Activated CD4-positive, alpha-beta T cell treated with anti-CD3 and anti-CD28 coated beads, Interleukin-2, amount 10 ng/mL, durations not matched to agents 24 days and 14 days (primary cell): Measurements from ENCODE around the gene CLUH. TPM values are rescaled to one million over a fixed set of nuclear protein-coding genes. Genes with fewer than 3 reads are reported as not detected.
"Not testable (repeated sequence)": the region's sequence is repeated elsewhere in the genome, so short reads cannot be mapped to it uniquely, and the experiment has no call there.

Source experiments
- DNase-seq: peaks from one replicate; pipeline ENCODE4 v3.0.0; 2022
- H3K27ac Mint-ChIP-seq: one replicate; pipeline ENCODE4 v1.8.0; 2022; ENCODE audit warnings: mild to moderate bottlenecking, mixed read lengths
- H3K27me3 Mint-ChIP-seq: one replicate; pipeline ENCODE4 v1.8.0; 2022; ENCODE audit warnings: mixed read lengths
- H3K36me3 Mint-ChIP-seq: one replicate; pipeline ENCODE4 v1.8.0; 2022; ENCODE audit warnings: low read depth, mild to moderate bottlenecking, mixed read lengths
- H3K4me1 Mint-ChIP-seq: one replicate; pipeline ENCODE4 v1.8.0; 2021; ENCODE audit warnings: mixed read lengths
- H3K4me3 Mint-ChIP-seq: one replicate; pipeline ENCODE4 v1.8.0; 2022; ENCODE audit warnings: mild to moderate bottlenecking, moderate library complexity, mixed read lengths
- H3K9me3 Mint-ChIP-seq: one replicate; pipeline ENCODE4 v1.8.0; 2021; ENCODE audit warnings: mixed read lengths
- intact Hi-C: fragments of 100-400 bp; cut with micrococcal nuclease; formaldehyde crosslinking; loops from one replicate; pipeline ENCODE4 v1.15.1; 2023
- total RNA-seq: library from RNA; stranded (reverse); gene quantifications from 2 replicates; pipeline ENCODE4 v1.2.3, GENCODE V29; 2022

The CLUH gene
- total RNA-seq, 1 donor from 2014 or later = 178 TPM

- Mint-ChIP-seq H3K27me3 (no peaks in the 10 kb centered on the region), H3K9me3 (no peaks in the 10 kb centered on the region), H3K4me1 (peaks cover 6% of the 10 kb centered on the region), H3K4me3 (no peak overlapping the region), H3K36me3 (peaks cover 44% of the 10 kb centered on the region), H3K27ac (no peak overlapping the region)
- intact Hi-C loops = no loop called here
- DNase-seq = no peak
Observed at GRCh38 chr17:2701161-2701995, 10.2 kb downstream of the CLUH start.

- Mint-ChIP-seq H3K27me3 (no peaks in the 10 kb centered on the region), H3K4me1 (peaks cover 5% of the 10 kb centered on the region), H3K9me3 (no peaks in the 10 kb centered on the region), H3K4me3 (no peak overlapping the region), H3K27ac (no peak overlapping the region), H3K36me3 (peaks cover 44% of the 10 kb centered on the region)
- no peak for DNase-seq
- intact Hi-C loops = no loop called here
Observed at GRCh38 chr17:2700491-2701141, 10.9 kb downstream of the CLUH start.

GRCh38 chr17:2700030-2700490 lies 11.5 kb downstream of the CLUH start:
- no peaks in the 10 kb centered on the region for H3K9me3 Mint-ChIP-seq
- no peak for DNase-seq
- peaks cover 43% of the 10 kb centered on the region for H3K36me3 Mint-ChIP-seq
- H3K4me3 Mint-ChIP-seq = no peak overlapping the region
- no peaks in the 10 kb centered on the region for H3K27me3 Mint-ChIP-seq
- no peak overlapping the region for H3K27ac Mint-ChIP-seq
- H3K4me1 Mint-ChIP-seq = peaks cover 2% of the 10 kb centered on the region
- intact Hi-C loops = no loop called here

GRCh38 chr17:2699216-2699805 lies 12.3 kb downstream of the CLUH start:
- H3K4me3 Mint-ChIP-seq, DNase-seq, H3K27ac Mint-ChIP-seq, intact Hi-C loops, H3K4me1 Mint-ChIP-seq, H3K27me3 Mint-ChIP-seq, H3K9me3 Mint-ChIP-seq: not testable (repeated sequence)
- H3K36me3 Mint-ChIP-seq = peaks cover 37% of the 10 kb centered on the region

GRCh38 chr17:2697611-2698162 lies 13.9 kb downstream of the CLUH start:
- no peaks in the 10 kb centered on the region for H3K27me3 Mint-ChIP-seq
- no peak overlapping the region for H3K4me3 Mint-ChIP-seq
- peaks cover 33% of the 10 kb centered on the region for H3K36me3 Mint-ChIP-seq
- intact Hi-C loops = no loop called here
- no peaks in the 10 kb centered on the region for H3K4me1 Mint-ChIP-seq
- DNase-seq = no peak
- H3K27ac Mint-ChIP-seq = no peak overlapping the region
- no peaks in the 10 kb centered on the region for H3K9me3 Mint-ChIP-seq

- Mint-ChIP-seq H3K4me3 (no peak overlapping the region), H3K4me1 (no peaks in the 10 kb centered on the region), H3K9me3 (no peaks in the 10 kb centered on the region), H3K27ac (no peak overlapping the region), H3K36me3 (peaks cover 27% of the 10 kb centered on the region), H3K27me3 (no peaks in the 10 kb centered on the region)
- intact Hi-C loops = no loop called here
- DNase-seq = no peak
Observed at GRCh38 chr17:2695961-2696760, 15.4 kb downstream of the CLUH start.

GRCh38 chr17:2695243-2695960 lies 16.2 kb downstream of the CLUH start:
- peaks cover 23% of the 10 kb centered on the region for H3K36me3 Mint-ChIP-seq
- H3K4me3 Mint-ChIP-seq = no peak overlapping the region
- DNase-seq = no peak
- intact Hi-C loops = no loop called here
- no peaks in the 10 kb centered on the region for H3K27me3 Mint-ChIP-seq
- no peaks in the 10 kb centered on the region for H3K9me3 Mint-ChIP-seq
- no peaks in the 10 kb centered on the region for H3K4me1 Mint-ChIP-seq
- H3K27ac Mint-ChIP-seq = no peak overlapping the region

- intact Hi-C loops = no loop called here
Observed at GRCh38 chr17:2694381-2695242, 17.0 kb downstream of the CLUH start.

GRCh38 chr17:2693561-2694380 lies 17.8 kb downstream of the CLUH start:
- Mint-ChIP-seq H3K36me3 (peaks cover 20% of the 10 kb centered on the region), H3K27ac (no peak overlapping the region), H3K9me3 (no peaks in the 10 kb centered on the region), H3K27me3 (no peaks in the 10 kb centered on the region), H3K4me1 (no peaks in the 10 kb centered on the region), H3K4me3 (no peak overlapping the region)
- intact Hi-C loops = no loop called here
- no peak for DNase-seq

More at GRCh38 chr17:2694381-2695242, 17.0 kb downstream of the CLUH start:
- DNase-seq = no peak
- H3K27me3 Mint-ChIP-seq = no peaks in the 10 kb centered on the region
- H3K4me1 Mint-ChIP-seq = no peaks in the 10 kb centered on the region
- H3K4me3 Mint-ChIP-seq = no peak overlapping the region
- peaks cover 20% of the 10 kb centered on the region for H3K36me3 Mint-ChIP-seq
- H3K9me3 Mint-ChIP-seq = no peaks in the 10 kb centered on the region
- H3K27ac Mint-ChIP-seq = no peak overlapping the region

- Mint-ChIP-seq H3K27me3 (no peaks in the 10 kb centered on the region), H3K27ac (no peak overlapping the region), H3K4me1 (no peaks in the 10 kb centered on the region), H3K4me3 (no peak overlapping the region), H3K36me3 (peaks cover 20% of the 10 kb centered on the region), H3K9me3 (no peaks in the 10 kb centered on the region)
- intact Hi-C loops = no loop called here
- DNase-seq = no peak
Observed at GRCh38 chr17:2692781-2693135, 18.8 kb downstream of the CLUH start.

- Mint-ChIP-seq H3K27me3 (no peaks in the 10 kb centered on the region), H3K27ac (no peak overlapping the region), H3K4me3 (no peak overlapping the region), H3K36me3 (peaks cover 21% of the 10 kb centered on the region), H3K4me1 (no peaks in the 10 kb centered on the region), H3K9me3 (no peaks in the 10 kb centered on the region)
- DNase-seq = no peak
- intact Hi-C loops = no loop called here
Observed at GRCh38 chr17:2691965-2692780, 19.4 kb downstream of the CLUH start.
